ENCODE measurements around the gene NAALADL2. TPM values are rescaled to one million over a fixed set of nuclear protein-coding genes. Genes with fewer than 3 reads are reported as not detected.

NAALADL2 gene
- total and polyA plus RNA-seq, 2 donors (not counting 3 experiments of a cell fraction or from before 2014, with no cell fraction given) = 1.1 to 4.0 TPM

DNA sequence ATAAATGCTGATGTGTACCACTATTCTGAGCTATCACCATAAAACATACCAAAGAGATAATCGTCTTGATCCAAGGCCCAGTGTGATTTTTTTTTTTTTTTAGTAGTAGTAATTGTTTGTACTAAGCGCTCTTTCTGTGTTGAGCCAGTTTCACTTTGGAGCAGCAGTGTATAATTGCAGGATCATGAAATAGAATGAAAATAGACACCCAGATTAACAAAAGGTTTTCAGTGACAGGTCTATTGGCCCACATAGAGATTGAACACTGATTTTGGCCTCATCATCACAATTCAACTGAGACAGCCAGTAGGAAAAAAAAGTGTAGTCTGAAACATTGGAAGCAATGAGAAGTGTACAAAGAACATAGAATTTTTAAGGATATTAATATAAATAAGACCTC lies 749.8 kb downstream of the NAALADL2 start:
- CTCF ChIA-PET = no interaction called here
- H3K79me2 ChIP-seq (ENCODE audit: control insufficient read depth, insufficient read depth, low read length) = no peaks in the 10 kb centered on the region
- H3K9me3 ChIP-seq (replicated peaks; ENCODE audit: control insufficient read depth, insufficient read depth, low read length) = no peaks in the 10 kb centered on the region
- H3K27ac ChIP-seq (ENCODE audit: insufficient read depth, low read depth, low read length) = no peak overlapping the region
- H2AFZ ChIP-seq (ENCODE audit: low read depth, low read length) = no peak overlapping the region
- POLR2A ChIA-PET = no interaction called here
- no peaks in the 10 kb centered on the region for H3K36me3 ChIP-seq (ENCODE audit: control insufficient read depth in 2 of 2, extremely low read depth in 1 of 2, insufficient read depth in 2 of 2, low read length in 2 of 2)
- DNase-seq (ENCODE audit: low read depth, low spot score) (no peak), FAIRE-seq (no peak)
- no peak for TF ChIP-seq MYC (IDR thresholded peaks at IDR 0.05; ENCODE audit: low read depth, low read length)
- TF ChIP-seq FOS (IDR thresholded peaks at IDR 0.05; ENCODE audit: borderline replicate concordance, insufficient read depth, low read length) = no peak
- TF ChIP-seq EZH2 (IDR thresholded peaks at IDR 0.05; ENCODE audit: borderline replicate concordance, low read depth, low read length, severe bottlenecking) = no peak
- no peak for TF ChIP-seq JUN (IDR thresholded peaks at IDR 0.05; ENCODE audit: borderline replicate concordance, insufficient read depth, insufficient read length, low read depth)
- TF ChIP-seq, protein P1, sequence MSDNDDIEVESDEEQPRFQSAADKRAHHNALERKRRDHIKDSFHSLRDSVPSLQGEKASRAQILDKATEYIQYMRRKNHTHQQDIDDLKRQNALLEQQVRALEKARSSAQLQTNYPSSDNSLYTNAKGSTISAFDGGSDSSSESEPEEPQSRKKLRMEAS (IDR thresholded peaks at IDR 0.05; ENCODE audit: insufficient read depth, insufficient read length) = no peak
- TF ChIP-seq GATA2 (IDR thresholded peaks at IDR 0.05; ENCODE audit: insufficient read depth, insufficient read length, low read depth, low read length) = no peak
- TF ChIP-seq, protein P2, sequence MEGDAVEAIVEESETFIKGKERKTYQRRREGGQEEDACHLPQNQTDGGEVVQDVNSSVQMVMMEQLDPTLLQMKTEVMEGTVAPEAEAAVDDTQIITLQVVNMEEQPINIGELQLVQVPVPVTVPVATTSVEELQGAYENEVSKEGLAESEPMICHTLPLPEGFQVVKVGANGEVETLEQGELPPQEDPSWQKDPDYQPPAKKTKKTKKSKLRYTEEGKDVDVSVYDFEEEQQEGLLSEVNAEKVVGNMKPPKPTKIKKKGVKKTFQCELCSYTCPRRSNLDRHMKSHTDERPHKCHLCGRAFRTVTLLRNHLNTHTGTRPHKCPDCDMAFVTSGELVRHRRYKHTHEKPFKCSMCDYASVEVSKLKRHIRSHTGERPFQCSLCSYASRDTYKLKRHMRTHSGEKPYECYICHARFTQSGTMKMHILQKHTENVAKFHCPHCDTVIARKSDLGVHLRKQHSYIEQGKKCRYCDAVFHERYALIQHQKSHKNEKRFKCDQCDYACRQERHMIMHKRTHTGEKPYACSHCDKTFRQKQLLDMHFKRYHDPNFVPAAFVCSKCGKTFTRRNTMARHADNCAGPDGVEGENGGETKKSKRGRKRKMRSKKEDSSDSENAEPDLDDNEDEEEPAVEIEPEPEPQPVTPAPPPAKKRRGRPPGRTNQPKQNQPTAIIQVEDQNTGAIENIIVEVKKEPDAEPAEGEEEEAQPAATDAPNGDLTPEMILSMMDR (IDR thresholded peaks at IDR 0.05; ENCODE audit: extremely low read depth in 1 of 2, insufficient read depth in 1 of 2, low read depth in 1 of 2, low read length in 2 of 2) = no peak
- TF ChIP-seq POLR2A (IDR thresholded peaks at IDR 0.05; ENCODE audit: low read depth, low read length) = no peak
- no peak for TF ChIP-seq POLR2AphosphoS5 (IDR thresholded peaks at IDR 0.05; ENCODE audit: insufficient read depth, low read depth, low read length)
- H3K4me1 ChIP-seq (ENCODE audit: control insufficient read depth, extremely low read depth, insufficient read depth, low read length) = no peaks in the 10 kb centered on the region
- no peak overlapping the region for H3K9ac ChIP-seq (replicated peaks; ENCODE audit: extremely low read depth, insufficient read depth, low read length)
- no peak overlapping the region for H3K4me3 ChIP-seq (replicated peaks in 1 of 3; ENCODE audit: insufficient read depth in 1 of 3, low read depth in 1 of 3, low read length in 3 of 3)
- intact Hi-C loops (cut with micrococcal nuclease) = no loop called here
- no peak overlapping the region for H3K4me2 ChIP-seq (ENCODE audit: insufficient read depth, low read length)
- H4K20me1 ChIP-seq (replicated peaks; ENCODE audit: control insufficient read depth, extremely low read depth, insufficient read depth, low read length) = no peaks in the 10 kb centered on the region
- dilution Hi-C loops (cut with MboI; ENCODE audit: extremely low pct_ligation_motif_present, low sequenced_read_pairs) = no loop called here
- H3K27me3 ChIP-seq (ENCODE audit: control insufficient read depth in 2 of 2, insufficient read depth in 2 of 2, low read length in 2 of 2) = no peaks in the 10 kb centered on the region
- no peaks in the 10 kb centered on the region for H3K9me1 ChIP-seq (replicated peaks; ENCODE audit: control insufficient read depth, extremely low read depth, insufficient read depth, low read length)
- no TSS peak for BruUV-seq (replicated peaks)

Measured in endothelial cell of umbilical vein (primary cell).